HG03135 (cell line): Measurements from ENCODE around the gene QSOX1.

Source experiments
- ATAC-seq: cut with Tn5 transposase; IDR thresholded peaks from one replicate; pipeline ENCODE4 v1.9.1; 2021; ENCODE audit warnings: mild to moderate bottlenecking, moderate library complexity; ENCODE audit not compliant: unreplicated experiment

The QSOX1 gene

GRCh38 chr1:180150982-180151381 is 3.7 kb upstream of the QSOX1 start:
- ATAC-seq, result no peak

DNA sequence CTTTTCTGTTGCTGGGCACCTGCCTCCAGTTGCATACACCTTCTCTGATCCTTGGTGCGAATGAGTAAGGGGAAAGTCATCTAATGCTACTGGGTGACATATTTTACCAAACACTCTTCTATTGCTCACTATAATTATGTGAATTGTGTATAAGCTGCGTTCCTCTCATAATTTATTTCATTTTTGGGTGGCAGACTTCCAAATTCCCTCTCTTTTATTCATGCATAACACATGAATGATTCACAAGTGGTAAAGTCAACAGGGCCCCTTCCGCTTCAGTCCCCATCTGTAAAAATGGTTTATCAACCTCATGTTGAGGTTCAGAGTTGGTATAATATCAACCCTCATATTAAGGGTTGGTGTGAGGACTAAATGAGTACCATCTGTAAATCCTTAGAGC is 3.2 kb upstream of the QSOX1 start:
- ATAC-seq, result no peak

DNA sequence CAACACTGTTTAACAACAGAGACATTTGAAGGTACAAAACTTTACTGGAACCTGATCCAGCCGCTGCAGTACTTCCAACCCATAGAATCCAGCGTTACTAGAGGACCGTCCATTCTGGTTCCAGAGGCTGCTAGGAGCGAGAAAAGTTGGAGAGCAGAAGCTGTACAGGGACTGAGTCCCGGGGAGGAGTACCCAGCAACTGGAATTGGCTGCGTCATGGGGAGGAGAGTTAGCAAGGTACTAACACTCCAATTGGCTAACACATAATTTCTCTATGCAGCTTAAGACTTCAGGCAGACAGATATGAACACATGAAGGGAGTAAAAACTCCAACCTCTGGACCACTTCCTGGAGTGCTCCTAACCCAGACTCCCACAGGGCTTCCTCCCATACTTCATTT is 2.1 kb upstream of the QSOX1 start:
- ATAC-seq, result no peak

DNA sequence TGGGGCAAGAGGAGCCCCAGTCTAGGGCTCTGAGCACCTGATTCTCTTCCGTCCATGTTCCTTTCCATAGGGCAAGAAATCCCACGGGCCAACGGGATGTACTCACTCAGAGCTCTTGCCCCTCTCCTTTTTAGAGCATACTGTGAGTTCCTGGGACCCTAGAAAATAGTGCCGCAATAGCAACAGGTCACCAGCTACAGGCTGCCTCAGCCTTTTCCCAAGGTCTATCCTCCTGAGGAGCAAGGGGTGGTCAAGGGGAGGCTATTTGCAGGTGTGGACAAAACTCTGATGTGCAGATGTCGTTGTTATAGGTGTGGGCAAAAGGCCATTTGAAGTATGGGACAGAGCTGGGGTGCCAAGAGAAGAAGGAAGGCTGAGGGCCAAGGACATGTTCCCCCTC is 1.6 kb upstream of the QSOX1 start:
- no peak for ATAC-seq

GRCh38 chr1:180154003-180154324 is 705 bp upstream of the QSOX1 start:
- ATAC-seq, result peak; percentile 5

DNA sequence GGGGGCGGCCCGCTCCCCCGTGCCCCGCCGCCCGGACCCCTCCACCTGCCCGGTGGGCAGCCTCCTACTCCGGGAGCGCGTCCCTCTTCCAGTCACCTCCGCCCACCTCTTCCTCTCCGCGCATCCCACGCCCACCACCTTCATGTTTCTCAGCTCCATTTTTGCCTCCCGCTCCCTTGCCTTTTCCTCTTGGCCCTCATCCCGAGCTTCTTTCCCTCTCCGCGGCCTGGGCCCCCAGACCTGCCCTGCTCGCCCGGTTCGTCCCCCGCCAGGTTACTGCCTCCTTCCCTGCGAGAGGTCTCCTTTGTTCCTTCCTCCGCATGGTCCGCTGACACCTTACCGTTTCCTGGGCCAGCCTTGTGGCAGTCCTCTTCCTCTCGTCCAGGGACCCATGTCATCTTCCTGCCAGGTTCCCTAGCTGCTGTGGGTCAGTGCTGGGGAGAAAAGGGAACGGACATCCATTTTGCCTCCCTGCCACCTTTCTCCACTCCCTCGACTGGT is 563 bp downstream of the QSOX1 start:
- no peak for ATAC-seq

GRCh38 chr1:180156201-180156600 is 1.5 kb downstream of the QSOX1 start:
- ATAC-seq, result no peak

- ATAC-seq, result no peak
These were observed 2.0 kb downstream of the QSOX1 start for GRCh38 chr1:180156631-180157091.

- ATAC-seq, result no peak
These were observed 2.4 kb downstream of the QSOX1 start for GRCh38 chr1:180157108-180157507.

DNA sequence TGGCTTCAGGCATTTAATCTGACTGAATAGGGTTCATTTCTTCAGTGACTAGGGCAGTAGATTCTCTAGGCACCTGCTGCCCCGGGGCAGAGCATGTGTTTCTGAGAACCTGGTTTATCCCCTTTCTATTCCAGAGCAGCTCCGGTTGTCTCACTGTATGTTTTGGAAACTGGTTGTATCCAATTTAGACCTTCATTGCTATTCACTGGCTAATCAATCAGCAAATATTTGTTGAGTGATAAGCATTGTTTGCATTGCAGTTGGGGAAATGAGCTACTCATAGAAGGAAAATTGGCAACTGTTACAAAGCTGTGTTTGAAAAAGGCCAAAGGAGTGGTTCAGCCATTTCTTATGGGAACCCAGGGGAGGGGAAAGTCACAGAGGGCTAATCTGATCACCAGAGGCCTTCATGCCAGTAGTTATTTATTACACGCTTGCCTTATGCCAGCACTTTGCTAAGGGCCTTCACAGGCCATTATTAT is 2.9 kb downstream of the QSOX1 start:
- ATAC-seq, result no peak

- no peak for ATAC-seq
These were observed 3.8 kb downstream of the QSOX1 start for GRCh38 chr1:180158149-180159147.

DNA sequence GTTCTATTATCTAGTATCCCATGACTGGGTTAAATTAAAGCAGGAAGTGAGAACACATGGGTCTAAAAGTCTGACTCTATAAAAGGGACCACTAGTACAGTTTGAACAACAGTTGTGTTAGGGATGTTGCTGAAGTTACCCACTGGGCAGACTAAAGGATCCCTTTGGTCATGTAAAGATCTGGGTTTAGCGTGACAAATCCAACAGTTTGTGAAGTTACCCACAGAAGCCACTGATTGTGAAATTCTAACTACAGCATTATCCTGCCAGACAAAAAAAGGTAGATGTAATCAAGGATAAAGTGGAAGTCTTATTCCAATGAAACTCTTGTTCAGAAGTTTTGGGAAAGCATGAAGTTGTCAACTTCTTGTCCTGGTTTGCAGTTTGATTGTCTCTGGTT is 5.7 kb downstream of the QSOX1 start:
- no peak for ATAC-seq

GRCh38 chr1:180163041-180163440 is 8.4 kb downstream of the QSOX1 start:
- ATAC-seq, result no peak

- no peak for ATAC-seq
These were observed 10.4 kb downstream of the QSOX1 start for GRCh38 chr1:180165096-180165495.

- no peak for ATAC-seq
These were observed 11.1 kb downstream of the QSOX1 start for GRCh38 chr1:180165509-180166435.

GRCh38 chr1:180166436-180166800 is 11.7 kb downstream of the QSOX1 start:
- ATAC-seq, result no peak

DNA sequence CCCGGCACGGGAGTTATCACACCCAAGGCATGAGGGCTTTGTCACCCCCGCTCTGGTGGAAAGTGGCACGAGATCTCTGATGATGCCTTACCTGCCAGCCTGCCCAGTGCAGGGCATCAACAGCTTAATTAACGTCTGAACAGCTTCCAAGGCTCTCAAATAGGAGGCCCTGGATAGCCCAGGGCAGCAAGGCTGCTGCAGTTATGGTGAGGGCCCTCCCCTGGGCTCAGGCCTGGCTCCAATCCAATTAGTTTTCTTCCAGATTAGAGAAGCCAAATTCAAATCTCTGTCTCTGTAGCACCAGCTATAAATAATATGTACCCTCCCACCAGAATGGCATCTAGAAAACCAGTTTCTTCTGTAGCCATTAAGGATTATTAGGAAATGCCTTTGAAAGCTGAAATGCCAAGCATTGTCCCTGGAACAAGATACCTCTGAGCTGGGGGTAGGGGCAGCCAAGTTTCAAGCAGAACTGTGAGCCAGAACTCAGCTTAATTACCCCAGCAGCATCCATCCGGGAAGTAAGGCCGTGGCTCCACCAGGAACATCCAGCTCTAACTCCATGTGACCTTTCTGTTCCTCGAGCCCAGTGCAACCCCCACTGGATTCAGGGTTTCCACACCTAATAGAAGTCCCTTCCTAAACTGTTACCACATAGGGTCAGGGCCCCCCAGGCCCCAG is 12.5 kb downstream of the QSOX1 start:
- ATAC-seq, result no peak

DNA sequence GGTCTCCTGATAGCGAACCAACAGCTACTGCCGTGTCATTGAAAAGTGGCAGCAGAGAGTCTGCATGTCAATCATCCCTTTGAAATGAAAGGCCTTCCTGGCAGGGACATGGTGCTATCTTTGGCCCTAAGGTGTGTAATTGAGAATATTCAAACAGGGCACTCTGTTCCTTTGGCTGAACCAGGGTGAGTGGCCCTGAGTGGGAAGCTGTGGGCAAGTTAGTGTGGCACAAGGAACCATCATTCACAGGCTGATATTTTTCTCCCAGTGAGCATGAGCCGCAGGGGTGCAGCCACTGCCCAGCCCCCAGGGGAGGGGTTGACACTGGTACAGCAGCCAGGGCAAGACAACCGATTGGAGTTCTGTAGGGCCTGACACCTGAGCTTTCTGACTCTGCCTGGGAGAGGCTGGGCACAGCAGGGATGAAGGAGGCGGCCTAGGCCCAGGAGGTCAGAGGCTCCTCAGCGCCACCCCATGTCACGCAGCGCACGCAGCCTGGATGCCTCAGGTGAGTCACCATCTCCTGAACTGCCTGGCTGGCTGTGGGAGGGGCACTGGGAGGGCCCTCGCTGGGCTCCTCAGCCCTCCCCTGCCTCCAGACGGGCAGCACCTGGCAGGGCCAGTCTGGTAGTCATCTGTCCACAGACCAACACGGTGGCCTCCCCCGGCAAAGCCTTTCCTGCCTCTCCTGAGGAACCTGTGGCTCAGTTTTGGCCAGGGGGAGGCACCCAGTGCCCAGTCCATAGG is 13.2 kb downstream of the QSOX1 start:
- no peak for ATAC-seq

DNA sequence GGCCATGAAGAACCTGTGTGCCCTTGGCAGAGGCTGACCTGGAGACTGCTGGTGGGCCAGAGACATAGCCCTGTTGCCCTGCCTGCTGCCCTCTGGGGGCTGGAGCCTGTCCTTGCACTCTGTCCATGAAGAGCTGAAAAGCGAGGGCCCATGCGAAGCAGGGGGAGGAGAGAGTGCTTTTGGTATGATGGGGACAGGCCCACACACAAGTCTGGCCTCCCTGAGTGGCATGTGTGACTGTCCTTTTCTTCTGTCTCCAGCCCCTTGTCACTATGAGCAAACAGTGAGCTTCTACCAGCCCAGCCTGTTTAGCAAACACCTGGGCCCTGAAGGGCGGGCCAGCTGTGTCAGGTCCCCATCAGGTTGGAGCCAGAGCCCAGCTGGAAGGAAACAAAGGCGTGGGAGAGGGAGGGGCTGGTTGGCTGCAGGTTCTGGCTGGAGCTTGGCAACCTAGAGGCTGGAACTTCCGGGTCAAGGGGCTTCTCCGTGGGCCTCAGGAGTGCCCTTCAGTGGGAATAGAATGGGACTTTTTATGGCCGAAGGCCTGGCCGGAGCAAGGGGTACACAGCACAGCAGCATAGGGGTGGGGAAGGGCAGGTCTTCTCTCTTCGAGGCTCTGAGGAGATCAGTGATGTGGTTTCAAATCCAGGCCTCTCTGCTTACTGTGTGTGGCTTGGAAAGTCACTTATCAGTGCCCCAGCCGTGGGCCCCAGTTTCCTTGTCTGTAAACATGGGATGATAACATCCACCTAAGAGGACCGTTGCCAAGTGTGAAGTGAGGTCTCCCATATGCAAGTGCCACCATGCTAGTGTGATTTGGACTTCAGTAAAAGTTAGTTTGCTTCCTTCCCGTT is 14.3 kb downstream of the QSOX1 start:
- ATAC-seq, result no peak
